Myocyte (in vitro differentiated cells): Measurements from ENCODE around the gene PZP. TPM values are rescaled to one million over a fixed set of nuclear protein-coding genes. Genes with fewer than 3 reads are reported as not detected.

ENCODE experiments used
- DNase-seq: peaks from one replicate; pipeline ENCODE4 v3.0.0-alpha.2; 2012; ENCODE audit warnings: low read depth
- microRNA counts: library from miRNA; unstranded; fragments of <30 nt; microRNA quantifications from one replicate; lab custom pipeline; 2016
- microRNA-seq: library from miRNA; unstranded; fragments of <30 nt; microRNA quantifications from one replicate; pipeline ENCODE4, GENCODE V29; 2016
- total RNA-seq: library from RNA; depleted of rRNA; stranded (reverse); fragments of >200 nt; gene quantifications from 2 replicates; pipeline ENCODE4 v1.2.3, GENCODE V29; 2014

Gene PZP
- total RNA-seq, 1 donor from 2014 or later, result not detected

GRCh38 chr12:9104767-9105423, 103.3 kb downstream of the PZP start:
- no peak for DNase-seq

DNA sequence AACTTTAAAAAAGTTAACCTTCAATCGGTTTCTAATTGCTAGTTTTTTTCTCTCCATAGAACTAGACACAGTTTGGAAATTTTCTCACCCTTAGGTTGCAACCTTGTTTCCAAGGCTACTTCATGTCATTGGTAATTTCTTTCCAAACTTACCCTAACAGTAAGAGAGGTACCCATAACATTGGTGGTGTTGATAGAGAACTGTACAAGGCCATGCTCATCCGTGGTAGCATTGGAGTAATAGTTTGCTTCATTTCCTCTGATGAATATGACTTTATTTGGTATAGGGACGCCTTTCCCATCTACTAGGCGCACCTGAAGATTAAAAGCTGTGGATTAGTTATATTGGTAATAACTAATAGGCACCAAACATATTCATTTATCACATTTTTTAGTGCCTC, 104.1 kb downstream of the PZP start:
- DNase-seq, result no peak

- DNase-seq, result no peak
Observed at GRCh38 chr12:9103050-9103849, 104.9 kb downstream of the PZP start.

GRCh38 chr12:9101018-9101687, 107.0 kb downstream of the PZP start:
- DNase-seq, result no peak

- DNase-seq, result no peak
Observed at GRCh38 chr12:9099552-9100190, 108.5 kb downstream of the PZP start.

MicroRNA genes within 50 kb of the gene (microRNA counts, 767-probe panel; counts per million panel counts)
- not detected for microRNA hsa-miR-1244 (lab: Ali Mortazavi, UCI)

Small RNA genes within 50 kb of the gene (microRNA-seq; reads per million reads assigned to microRNA genes)
- gene MIR1244-3, result not detected

Other genes starting within 250 kb of the PZP start
- 1.0 and 6.0 TPM in 2 replicates for gene KLRG1, start 218.8 kb downstream of the PZP start, total RNA-seq
- 0.99 and 18.9 TPM in 2 replicates for gene A2M, start 92.5 kb downstream of the PZP start, total RNA-seq